Sigmoid colon (tissue), 7 donors: ENCODE data around the gene PRDM16. TPM values are rescaled to one million over a fixed set of nuclear protein-coding genes. Genes with fewer than 3 reads are reported as not detected.

ENCODE experiments used
- DNase-seq: peaks from one replicate; pipeline ENCODE4 v3.0.0-alpha.2; 2019
- H3K27ac ChIP-seq, 4 donors: fragments of 200-600 bp; sonication (generic); one replicate each; pipeline ENCODE4 v1.5.1; 2016 to 2019; ENCODE audit warnings: mild to moderate bottlenecking in 1 of 4
- H3K27me3 ChIP-seq, 3 donors: fragments of 200-600 bp; sonication (generic); one replicate each; pipeline ENCODE4 v1.5.1; 2019; ENCODE audit warnings: mild to moderate bottlenecking in 1 of 3
- H3K36me3 ChIP-seq, 4 donors: fragments of 200-600 bp; sonication (generic); one replicate each; pipeline ENCODE4 v1.5.1; 2016 to 2019
- H3K4me1 ChIP-seq, 4 donors: fragments of 200-600 bp; sonication (generic); one replicate each; pipeline ENCODE4 v1.5.1; 2017 to 2019
- H3K4me3 ChIP-seq, 4 donors: fragments of 200-600 bp; sonication (generic); one replicate each; pipeline ENCODE4 v1.5.1; 2017 to 2019; ENCODE audit warnings: mild to moderate bottlenecking in 2 of 4, moderate library complexity in 1 of 4
- H3K9me3 ChIP-seq, 4 donors: fragments of 200-600 bp in 3 of 4; sonication (generic) in 3 of 4; one replicate each; pipeline versions ENCODE4 v1.5.1 to v1.6.1; 2013 to 2019
- EP300 ChIP-seq, 4 donors: sonication (generic); formaldehyde crosslinking; IDR thresholded peaks; one replicate each; pipeline ENCODE4 v1.6.1; 2017; ENCODE audit warnings: antibody characterized with exemption in 4 of 4
- POLR2A ChIP-seq, 2 donors: fragments of 450-650 bp; IDR thresholded peaks; one replicate each; pipeline ENCODE4 v1.6.1; 2016; ENCODE audit warnings: antibody characterized with exemption in 2 of 2, mild to moderate bottlenecking in 2 of 2, moderate library complexity in 2 of 2
- POLR2AphosphoS5 ChIP-seq, 4 donors: sonication (generic); formaldehyde crosslinking; IDR thresholded peaks; one replicate each; pipeline ENCODE4 v1.6.1; 2017; ENCODE audit warnings: antibody characterized with exemption in 4 of 4
- WGBS, 2 donors: extraction: QIAGEN DNeasy Blood & Tissue Kit; methylation state at CpG; one replicate each; pipeline ENCODE4 v1.1.7; 2013; 5-methylcytosine and 5-hydroxymethylcytosine counted together
- intact Hi-C: fragments of 100-400 bp; cut with DNase I; formaldehyde crosslinking; loops from one replicate; pipeline ENCODE4 v1.15.1; 2023
- polyA plus RNA-seq, 3 donors: library from polyadenylated mRNA; stranded (reverse); fragments of 200-250 nt; gene quantifications; one replicate each; pipeline ENCODE4 v1.2.3, GENCODE V29; 2013
- total RNA-seq, 4 donors: library from RNA; depleted of rRNA; stranded (reverse); fragments of >200 nt; gene quantifications; one replicate each; pipeline ENCODE4 v1.1.0, GENCODE V29; 2016
- TF ChIP-seq, protein P1 (sequence below), 4 experiments: fragments of 450-650 bp in 3 of 4; fragments of 200-600 bp in 1 of 4; IDR thresholded peaks; one replicate each; pipeline ENCODE4 v1.5.1; 2016 to 2019; ENCODE audit warnings: antibody characterized with exemption in 4 of 4, mild to moderate bottlenecking in 3 of 4, moderate library complexity in 2 of 4
- donor health status: healthy with polysubstance abuse.
- donor health status: Bipolar disorder and iron deficiency.
- donor health status: healthy.

Gene PRDM16
- total and polyA plus RNA-seq, 7 donors, result under 0.01 to 1.7 (median 0.49) TPM

DNA sequence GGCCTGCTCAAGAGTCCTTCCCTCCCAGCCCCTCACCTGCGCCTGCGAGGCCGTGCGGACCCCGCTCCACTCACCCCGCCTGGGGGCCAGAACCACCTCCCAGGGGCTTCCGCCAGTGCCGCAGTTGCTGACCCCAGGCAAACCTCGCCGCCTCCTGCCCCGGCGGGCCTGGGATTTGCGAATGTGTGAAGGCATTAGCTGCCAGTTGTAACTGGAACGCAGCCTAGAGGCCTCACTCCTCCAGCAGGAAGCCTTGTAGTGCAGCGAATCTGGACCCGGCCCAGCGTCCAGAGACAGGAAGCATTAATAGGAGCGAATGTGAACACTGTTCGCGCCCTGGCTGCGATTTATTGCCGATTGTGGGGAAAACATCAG is 244.6 kb downstream of the PRDM16 start:
- H3K27me3 ChIP-seq, result peaks cover 0 to 3% (median 0%) of the 10 kb centered on the region in 3 donors
- intact Hi-C loops, result loop anchor here (5.0 kb wide), 1 partner anchor 141 kb away; no protein-coding TSS in a partner anchor
- H3K36me3 ChIP-seq, result no peaks in the 10 kb centered on the region
- DNase-seq, result peak; percentile 98
- peaks cover 0 to 42% (median 36%) of the 10 kb centered on the region in 4 donors for H3K4me1 ChIP-seq
- no peak for TF ChIP-seq EP300 (IDR thresholded peaks at IDR 0.05)
- peak; percentile 9 to 43 (median 18) for TF ChIP-seq POLR2AphosphoS5 (IDR thresholded peaks at IDR 0.05)
- WGBS, 2 donors, result 57 to 84% methylated on average over 22 of the region's 22 CpGs
- H3K27ac ChIP-seq, result peak overlapping the region; percentile 92 to 97 (median 96)
- no peaks in the 10 kb centered on the region for H3K9me3 ChIP-seq
- H3K4me3 ChIP-seq, result peak overlapping the region in 1 of 4 donors; percentile 3

DNA sequence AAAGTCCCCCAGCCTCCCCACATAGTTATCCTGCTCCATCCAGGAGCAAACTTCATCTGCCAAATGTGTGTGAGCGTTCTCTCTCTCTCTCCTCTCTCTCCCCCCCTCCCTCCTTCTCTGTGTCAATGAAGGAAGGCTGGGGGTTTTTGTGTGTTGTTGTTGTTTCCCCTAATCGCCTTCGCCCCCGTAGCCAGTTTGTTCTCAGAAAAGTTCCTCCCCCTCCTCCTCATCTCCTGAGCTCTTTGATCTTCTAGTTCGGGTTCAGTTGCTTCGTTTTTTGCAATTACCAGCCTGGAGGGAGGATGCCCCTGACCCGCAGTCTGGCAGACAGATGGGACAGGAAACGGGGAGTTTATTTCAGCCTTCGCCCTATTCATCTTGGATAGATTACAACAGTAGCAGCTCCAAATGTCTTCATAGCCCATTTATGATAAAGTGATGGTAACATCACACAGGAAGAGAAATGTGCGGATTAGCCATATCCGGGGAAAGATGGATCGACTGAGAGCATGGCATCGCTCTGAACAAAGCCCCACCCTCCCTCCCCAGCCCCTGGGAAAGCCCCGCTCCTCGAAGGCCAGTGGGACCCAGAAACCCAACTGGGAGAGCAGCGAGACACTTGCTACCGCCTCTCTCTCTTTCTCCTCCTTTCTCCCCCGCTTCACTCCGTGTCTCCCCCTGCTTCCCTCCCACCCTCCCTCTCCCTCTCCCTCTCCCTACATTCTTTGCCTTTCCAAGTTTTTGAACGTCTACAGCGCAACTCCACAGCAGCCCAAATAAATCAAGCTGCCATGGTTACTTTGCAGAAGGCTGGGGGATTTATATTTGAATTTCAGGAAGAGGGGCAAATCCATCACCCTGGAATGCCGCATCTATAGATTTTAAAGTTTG is 245.7 kb downstream of the PRDM16 start:
- WGBS, 2 donors, result 69 to 78% methylated on average over 22 of the region's 22 CpGs
- H3K36me3 ChIP-seq, result no peaks in the 10 kb centered on the region
- intact Hi-C loops, result loop anchor here (1.0 to 5.0 kb wide), 2 partner anchors 38 to 142 kb away; no protein-coding TSS in a partner anchor
- no peaks in the 10 kb centered on the region for H3K9me3 ChIP-seq
- H3K4me3 ChIP-seq, result no peak overlapping the region
- H3K4me1 ChIP-seq, result peaks cover 0 to 42% (median 36%) of the 10 kb centered on the region in 4 donors
- H3K27ac ChIP-seq, result peak overlapping the region; percentile 92 to 97 (median 96)
- H3K27me3 ChIP-seq, result peaks cover 0 to 3% (median 0%) of the 10 kb centered on the region in 3 donors
- TF ChIP-seq POLR2A (IDR thresholded peaks at IDR 0.05) (no peak), POLR2AphosphoS5 (IDR thresholded peaks at IDR 0.05) (no peak), EP300 (IDR thresholded peaks at IDR 0.05) (no peak)
- TF ChIP-seq, protein P1, sequence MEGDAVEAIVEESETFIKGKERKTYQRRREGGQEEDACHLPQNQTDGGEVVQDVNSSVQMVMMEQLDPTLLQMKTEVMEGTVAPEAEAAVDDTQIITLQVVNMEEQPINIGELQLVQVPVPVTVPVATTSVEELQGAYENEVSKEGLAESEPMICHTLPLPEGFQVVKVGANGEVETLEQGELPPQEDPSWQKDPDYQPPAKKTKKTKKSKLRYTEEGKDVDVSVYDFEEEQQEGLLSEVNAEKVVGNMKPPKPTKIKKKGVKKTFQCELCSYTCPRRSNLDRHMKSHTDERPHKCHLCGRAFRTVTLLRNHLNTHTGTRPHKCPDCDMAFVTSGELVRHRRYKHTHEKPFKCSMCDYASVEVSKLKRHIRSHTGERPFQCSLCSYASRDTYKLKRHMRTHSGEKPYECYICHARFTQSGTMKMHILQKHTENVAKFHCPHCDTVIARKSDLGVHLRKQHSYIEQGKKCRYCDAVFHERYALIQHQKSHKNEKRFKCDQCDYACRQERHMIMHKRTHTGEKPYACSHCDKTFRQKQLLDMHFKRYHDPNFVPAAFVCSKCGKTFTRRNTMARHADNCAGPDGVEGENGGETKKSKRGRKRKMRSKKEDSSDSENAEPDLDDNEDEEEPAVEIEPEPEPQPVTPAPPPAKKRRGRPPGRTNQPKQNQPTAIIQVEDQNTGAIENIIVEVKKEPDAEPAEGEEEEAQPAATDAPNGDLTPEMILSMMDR (IDR thresholded peaks at IDR 0.05), result no peak
- no peak for DNase-seq

GRCh38 chr1:3315399-3316339 is 246.7 kb downstream of the PRDM16 start:
- no peaks in the 10 kb centered on the region for H3K9me3 ChIP-seq
- WGBS, 2 donors, result 77 to 80% methylated on average over 21 of the region's 21 CpGs
- intact Hi-C loops, result no loop called here
- peak overlapping the region in 2 of 4 donors; percentile 96 to 97 for H3K27ac ChIP-seq
- TF ChIP-seq POLR2AphosphoS5 (IDR thresholded peaks at IDR 0.05), result no peak
- TF ChIP-seq EP300 (IDR thresholded peaks at IDR 0.05), result no peak
- no peak for TF ChIP-seq POLR2A (IDR thresholded peaks at IDR 0.05)
- TF ChIP-seq, protein P1 (IDR thresholded peaks at IDR 0.05), result no peak
- peaks cover 0 to 3% (median 0%) of the 10 kb centered on the region in 3 donors for H3K27me3 ChIP-seq
- no peaks in the 10 kb centered on the region for H3K36me3 ChIP-seq
- H3K4me3 ChIP-seq, result no peak overlapping the region
- H3K4me1 ChIP-seq, result peaks cover 0 to 42% (median 38%) of the 10 kb centered on the region in 4 donors
- DNase-seq, result no peak

DNA sequence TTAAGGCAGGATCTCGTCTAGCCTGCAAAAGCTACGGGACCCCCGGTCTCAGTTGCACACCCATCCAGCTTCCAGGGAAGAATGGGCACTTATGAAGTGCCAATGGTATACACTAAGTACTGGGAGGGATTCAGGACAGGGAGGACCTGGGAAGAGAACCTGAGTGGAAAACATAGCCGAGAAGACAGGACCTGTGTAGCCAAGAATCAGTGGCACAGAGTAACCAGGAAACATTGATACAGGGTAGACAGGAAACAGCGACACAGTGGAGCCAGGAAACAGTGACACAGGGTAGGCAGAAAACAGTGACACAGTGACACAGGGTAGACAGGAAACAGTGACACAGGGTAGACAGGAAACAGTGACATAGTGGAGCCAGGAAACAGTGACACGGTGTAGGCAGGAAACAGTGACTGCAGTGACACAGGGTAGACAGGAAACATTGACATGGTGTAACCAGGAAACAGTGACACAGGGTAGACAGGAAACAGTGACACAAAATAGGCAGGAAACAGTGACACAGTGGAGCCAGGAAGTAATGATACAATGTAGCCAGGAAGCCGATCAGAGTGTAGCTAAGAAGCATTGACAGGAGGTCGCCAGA is 247.4 kb downstream of the PRDM16 start:
- no peaks in the 10 kb centered on the region for H3K36me3 ChIP-seq
- H3K4me1 ChIP-seq, result peaks cover 0 to 42% (median 39%) of the 10 kb centered on the region in 4 donors
- H3K27me3 ChIP-seq, result peaks cover 0 to 3% (median 0%) of the 10 kb centered on the region in 3 donors
- WGBS, 2 donors, result 80 to 83% methylated on average over 8 of the region's 8 CpGs
- DNase-seq, result no peak
- H3K27ac ChIP-seq, result no peak overlapping the region
- intact Hi-C loops, result no loop called here
- H3K4me3 ChIP-seq, result no peak overlapping the region
- no peaks in the 10 kb centered on the region for H3K9me3 ChIP-seq
- TF ChIP-seq POLR2A (IDR thresholded peaks at IDR 0.05) (no peak), EP300 (IDR thresholded peaks at IDR 0.05) (no peak), POLR2AphosphoS5 (IDR thresholded peaks at IDR 0.05) (peak in 1 of 4 donors; percentile 37)
- TF ChIP-seq, protein P1 (IDR thresholded peaks at IDR 0.05), result no peak
